NCI-H146 treated with DMSO at 0.1 percent for 48 hours (cell line): ENCODE results near the gene HEBP1.

Source experiments
- DNase-seq: peaks from one replicate; lab custom pipeline; 2025; ENCODE audit not compliant: unreplicated experiment; lab: John Stamatoyannopoulos, UW

HEBP1 gene

DNA sequence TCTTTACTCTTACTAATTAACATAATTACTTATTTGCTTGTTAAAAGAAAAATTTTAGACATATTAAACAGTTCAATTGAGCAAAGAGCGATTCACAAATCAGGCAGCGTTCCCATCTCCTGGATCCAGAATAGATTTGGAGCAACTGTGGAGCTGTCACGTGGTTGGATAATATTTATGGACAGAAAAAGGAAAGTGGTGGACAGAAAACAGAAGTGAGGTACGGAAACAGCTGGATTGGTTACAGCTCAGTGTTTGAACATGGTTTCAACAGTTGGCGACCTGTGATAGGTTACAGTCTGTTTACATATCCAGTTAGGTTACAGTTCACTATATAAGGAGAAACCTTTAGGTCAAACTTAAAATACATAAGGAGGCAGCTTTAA lies 24.5 kb upstream of the HEBP1 start:
- no peak for DNase-seq

GRCh38 chr12:13023811-13024530 lies 23.9 kb upstream of the HEBP1 start:
- DNase-seq: no peak

- DNase-seq: no peak
Observed at GRCh38 chr12:13022851-13023271, 22.8 kb upstream of the HEBP1 start.

- no peak for DNase-seq
Observed at GRCh38 chr12:13011098-13011497, 11.0 kb upstream of the HEBP1 start.

- DNase-seq: no peak
Observed at GRCh38 chr12:13008741-13009380, 8.8 kb upstream of the HEBP1 start.

DNA sequence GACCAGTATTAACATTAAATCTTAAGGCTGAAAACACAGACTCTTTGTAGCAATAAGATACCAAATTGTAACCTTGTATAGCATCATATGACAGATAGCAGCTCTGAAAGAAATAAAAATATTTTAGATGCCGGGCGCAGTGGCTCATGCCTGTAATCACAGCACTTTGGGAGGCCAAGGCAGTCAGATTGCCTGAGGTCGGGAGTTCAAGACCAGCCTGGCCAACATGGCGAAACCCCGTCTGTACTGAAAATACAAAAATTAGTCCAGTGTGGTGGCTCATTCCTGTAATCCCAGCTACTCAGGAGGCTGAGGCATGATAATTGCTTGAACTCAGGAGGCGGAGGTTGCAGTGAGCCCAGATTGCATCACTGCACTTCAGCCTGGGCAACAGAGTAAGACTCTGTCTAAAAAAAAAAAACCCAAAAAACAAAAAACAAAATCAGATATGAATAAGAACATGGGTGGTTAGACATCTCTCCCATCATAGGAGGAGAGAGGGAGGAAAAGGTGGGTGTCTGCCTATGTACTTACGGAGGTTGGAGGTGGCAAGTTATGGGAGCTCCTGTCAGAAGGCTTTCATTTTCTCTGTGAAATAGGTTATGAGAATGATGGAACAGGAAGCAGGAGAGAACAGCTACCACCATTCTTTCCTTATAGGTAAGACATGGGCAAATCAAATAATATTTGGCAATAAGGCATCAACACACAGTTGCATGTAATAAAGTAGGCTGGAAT lies 7.6 kb upstream of the HEBP1 start:
- DNase-seq: no peak

DNA sequence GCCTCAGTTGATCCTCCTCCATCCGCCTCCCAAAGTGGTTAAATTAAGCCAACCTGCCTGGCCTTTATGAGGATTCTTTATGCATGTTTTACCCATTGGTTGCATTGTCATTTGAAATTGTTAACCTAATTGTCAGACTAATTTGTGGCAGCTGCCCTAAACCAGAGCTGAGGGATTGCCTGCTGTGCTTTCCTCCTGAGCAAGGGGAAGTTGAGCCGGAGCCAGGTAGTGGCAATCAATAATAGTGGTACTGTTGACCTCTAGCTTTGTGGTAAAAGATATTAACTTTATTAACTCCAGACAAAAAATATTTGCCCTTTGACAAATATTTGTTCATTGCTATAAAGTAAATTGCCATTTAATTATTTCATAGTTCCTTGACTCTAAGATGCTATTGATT lies 5.6 kb upstream of the HEBP1 start:
- DNase-seq: peak; percentile 39

DNA sequence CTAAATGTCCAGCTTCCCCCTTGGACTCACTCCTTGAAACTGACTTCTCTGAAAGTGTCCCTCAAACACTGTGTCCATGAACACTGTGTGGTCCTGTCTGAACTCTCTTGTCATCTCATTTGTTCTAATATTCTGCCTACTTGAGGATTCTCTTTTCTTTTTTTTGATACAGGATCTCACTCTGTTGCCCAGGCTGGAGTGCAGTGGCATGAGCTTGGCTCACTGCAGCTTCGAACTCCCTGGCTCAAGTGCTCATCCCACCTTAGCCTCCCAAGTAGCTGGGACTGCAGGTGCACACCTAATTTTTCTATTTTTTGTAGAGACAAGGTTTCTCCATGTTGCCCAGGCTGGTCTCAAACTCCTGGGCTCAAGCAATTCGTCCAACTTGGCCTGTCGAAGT lies 4.9 kb upstream of the HEBP1 start:
- no peak for DNase-seq

DNA sequence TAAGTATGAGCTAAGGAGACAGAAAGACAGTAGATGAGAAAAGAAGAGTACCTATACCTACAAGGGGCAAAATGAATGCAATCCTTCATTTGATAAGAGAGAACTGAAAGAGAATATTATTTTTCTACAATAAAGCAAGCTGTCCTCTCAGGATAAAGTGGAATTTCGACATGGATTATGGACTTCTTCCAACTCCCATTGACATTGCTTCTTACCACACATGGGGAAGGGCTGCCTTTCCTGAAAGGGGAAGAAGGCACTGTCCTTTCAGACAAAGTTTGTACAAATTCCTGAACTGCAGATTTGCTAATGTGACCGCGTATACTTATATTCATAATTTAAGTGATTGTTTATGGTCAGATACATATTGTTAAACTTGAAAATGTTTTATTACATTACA lies 4.3 kb upstream of the HEBP1 start:
- DNase-seq: no peak

- DNase-seq: no peak
Observed at GRCh38 chr12:13002301-13003097, 2.4 kb upstream of the HEBP1 start.

- DNase-seq: no peak
Observed at GRCh38 chr12:13001775-13002040, 1.6 kb upstream of the HEBP1 start.

- no peak for DNase-seq
Observed at GRCh38 chr12:13000925-13001774, 1.1 kb upstream of the HEBP1 start.

GRCh38 chr12:13000616-13000924 lies 505 bp upstream of the HEBP1 start:
- DNase-seq: no peak

DNA sequence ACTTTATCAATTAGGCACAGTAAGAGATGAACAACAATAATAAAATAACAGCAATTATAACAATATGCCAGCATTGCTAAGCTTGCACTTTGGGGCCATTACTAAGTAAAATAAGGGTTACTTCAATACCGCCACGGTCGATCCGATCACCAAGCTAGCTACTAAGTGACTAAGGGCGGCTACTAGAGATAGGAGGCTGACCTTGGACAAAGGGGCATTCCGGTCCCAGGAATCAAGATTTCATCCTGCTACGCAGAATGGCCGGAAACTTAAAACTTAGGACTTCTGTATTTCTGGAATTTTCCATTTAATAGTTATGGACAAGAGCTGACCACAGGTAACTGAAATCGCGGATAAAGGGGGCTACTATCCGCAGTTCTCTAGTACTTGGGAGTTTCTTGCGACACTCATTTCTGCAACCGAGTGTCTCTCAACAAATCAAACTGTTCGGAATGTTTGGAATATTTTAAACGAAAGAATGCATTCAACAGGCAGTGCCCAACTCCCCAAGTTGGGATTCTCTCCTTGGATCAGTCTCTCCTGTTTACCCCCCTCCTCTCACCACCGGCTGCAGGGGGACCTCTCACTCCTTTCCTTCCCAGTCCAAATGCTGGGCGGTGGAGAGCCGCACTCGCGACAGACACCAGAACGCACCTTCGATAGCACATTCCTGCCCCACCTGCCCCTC lies 650 bp downstream of the HEBP1 start:
- DNase-seq: no peak

GRCh38 chr12:12998248-12998647 lies 1.8 kb downstream of the HEBP1 start:
- no peak for DNase-seq

DNA sequence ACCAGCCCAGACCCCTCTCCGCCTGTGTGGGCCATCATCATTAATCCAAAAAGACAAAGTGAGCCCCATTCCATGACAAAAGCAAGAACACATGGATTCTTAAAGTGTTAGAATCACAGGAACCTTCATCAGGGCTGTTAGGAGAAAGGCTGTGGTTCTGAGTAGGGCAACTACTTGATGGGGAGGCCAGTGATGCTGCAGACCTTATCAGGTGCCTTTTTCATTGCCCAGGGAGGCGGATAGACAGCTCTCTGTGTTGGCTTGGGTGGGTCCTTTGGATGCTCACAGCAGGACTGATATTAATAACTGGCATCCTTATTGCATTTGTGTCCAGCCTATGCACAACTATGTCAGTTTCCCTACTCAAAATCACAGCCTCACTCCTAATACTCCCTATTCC lies 2.3 kb downstream of the HEBP1 start:
- DNase-seq: no peak

DNA sequence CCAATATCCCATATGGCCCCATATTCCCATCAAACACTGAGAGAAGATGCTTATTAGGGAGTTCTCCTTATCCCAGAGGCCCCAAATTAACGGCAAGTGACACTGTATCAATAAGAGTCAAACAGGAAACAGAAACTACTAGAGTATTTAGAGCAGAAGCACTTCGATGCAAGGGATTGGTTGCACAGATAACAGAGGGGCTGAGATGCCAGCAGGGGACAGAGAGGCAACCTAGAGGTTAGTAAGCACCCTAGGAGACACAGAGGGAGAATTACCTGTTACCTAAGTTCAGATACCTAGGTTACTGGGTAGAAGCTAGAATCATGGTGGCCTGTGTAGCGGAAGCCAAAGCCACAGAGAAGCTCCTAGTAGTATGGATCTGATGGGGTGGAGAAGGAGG lies 2.9 kb downstream of the HEBP1 start:
- DNase-seq: no peak

DNA sequence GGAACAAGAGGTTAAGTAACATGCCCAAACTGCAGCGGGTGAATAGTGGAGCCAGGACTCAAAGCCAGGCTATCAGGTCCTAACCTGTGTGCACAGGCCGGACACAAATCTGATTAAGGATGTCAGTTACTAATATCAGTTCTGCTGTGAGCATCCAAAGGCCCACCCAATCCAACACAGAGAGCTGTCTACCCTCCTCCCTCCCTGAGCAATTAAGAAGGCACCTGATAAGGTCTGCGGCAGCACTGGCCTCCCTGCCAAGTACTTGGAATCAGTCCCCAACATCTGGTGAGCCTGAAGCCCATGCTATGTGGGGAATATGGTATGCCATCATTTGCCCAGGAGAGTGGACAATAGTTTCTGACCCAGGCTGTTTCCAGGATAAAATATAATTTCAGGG lies 3.9 kb downstream of the HEBP1 start:
- DNase-seq: no peak

DNA sequence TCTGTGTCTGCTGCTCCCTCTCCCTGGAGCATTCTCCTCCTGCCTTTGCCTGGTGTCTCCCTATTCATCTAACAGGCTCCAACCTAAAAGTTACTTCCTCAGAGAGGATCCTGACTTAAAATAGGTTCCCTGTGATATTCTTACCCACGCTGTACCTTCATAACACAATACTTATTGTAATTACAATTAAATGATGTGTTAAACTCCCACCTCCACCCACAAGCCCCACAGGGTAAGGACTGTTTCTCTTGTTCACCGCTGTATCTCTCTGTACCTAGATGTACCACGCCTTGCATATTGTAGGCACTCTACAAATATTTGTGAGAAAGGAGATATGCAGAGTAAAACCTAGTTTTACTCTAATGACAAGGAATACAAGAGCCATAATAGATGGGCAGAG lies 5.0 kb downstream of the HEBP1 start:
- no peak for DNase-seq

GRCh38 chr12:12993367-12993766 lies 6.7 kb downstream of the HEBP1 start:
- no peak for DNase-seq
